Measurements from ENCODE around the gene AKAP13. TPM values are rescaled to one million over a fixed set of nuclear protein-coding genes. Genes with fewer than 3 reads are reported as not detected.

AKAP13 gene
- total RNA-seq, 4 donors from 2014 or later = 128 to 460 (median 243) TPM

DNA sequence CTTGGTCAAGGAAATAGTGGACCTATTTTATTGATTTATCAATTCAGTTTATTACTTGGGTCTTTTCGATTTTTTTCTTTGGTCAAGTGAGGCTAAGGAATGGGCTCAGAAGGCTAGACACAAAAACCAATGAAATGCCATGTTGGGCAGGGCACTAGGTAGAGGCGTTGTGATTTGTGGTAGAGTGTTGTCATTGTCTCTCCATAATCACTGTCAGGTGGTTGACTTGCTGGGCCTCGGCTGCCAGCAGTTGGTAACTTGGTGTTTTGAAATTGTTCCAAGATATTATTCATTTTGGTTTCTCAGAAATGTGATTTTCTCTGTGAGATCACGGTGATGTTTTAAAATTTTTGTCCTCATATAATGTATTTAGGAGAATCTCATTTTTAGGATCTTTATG is 240.7 kb downstream of the AKAP13 start:
- H3K27ac ChIP-seq = peak overlapping the region; percentile 91 to 98
- no peaks in the 10 kb centered on the region for H3K27me3 ChIP-seq
- no peaks in the 10 kb centered on the region for H3K36me3 ChIP-seq
- intact Hi-C loops (cut with DNase I; ENCODE audit: low total_unique reads) = no loop called here
- DNase-seq = no peak
- peaks cover 0 to 6% of the 10 kb centered on the region in 2 donors for H3K4me1 ChIP-seq
- H3K9me3 ChIP-seq = no peaks in the 10 kb centered on the region
- TF ChIP-seq, protein P1, sequence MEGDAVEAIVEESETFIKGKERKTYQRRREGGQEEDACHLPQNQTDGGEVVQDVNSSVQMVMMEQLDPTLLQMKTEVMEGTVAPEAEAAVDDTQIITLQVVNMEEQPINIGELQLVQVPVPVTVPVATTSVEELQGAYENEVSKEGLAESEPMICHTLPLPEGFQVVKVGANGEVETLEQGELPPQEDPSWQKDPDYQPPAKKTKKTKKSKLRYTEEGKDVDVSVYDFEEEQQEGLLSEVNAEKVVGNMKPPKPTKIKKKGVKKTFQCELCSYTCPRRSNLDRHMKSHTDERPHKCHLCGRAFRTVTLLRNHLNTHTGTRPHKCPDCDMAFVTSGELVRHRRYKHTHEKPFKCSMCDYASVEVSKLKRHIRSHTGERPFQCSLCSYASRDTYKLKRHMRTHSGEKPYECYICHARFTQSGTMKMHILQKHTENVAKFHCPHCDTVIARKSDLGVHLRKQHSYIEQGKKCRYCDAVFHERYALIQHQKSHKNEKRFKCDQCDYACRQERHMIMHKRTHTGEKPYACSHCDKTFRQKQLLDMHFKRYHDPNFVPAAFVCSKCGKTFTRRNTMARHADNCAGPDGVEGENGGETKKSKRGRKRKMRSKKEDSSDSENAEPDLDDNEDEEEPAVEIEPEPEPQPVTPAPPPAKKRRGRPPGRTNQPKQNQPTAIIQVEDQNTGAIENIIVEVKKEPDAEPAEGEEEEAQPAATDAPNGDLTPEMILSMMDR (IDR thresholded peaks at IDR 0.05) = no peak
- TF ChIP-seq POLR2A (IDR thresholded peaks at IDR 0.05) = no peak
- peak overlapping the region; percentile 64 to 76 for H3K4me3 ChIP-seq

- peak overlapping the region; percentile 64 to 76 for H3K4me3 ChIP-seq
- TF ChIP-seq, protein P1 (IDR thresholded peaks at IDR 0.05) = no peak
- no peak for TF ChIP-seq POLR2A (IDR thresholded peaks at IDR 0.05)
- intact Hi-C loops (cut with DNase I; ENCODE audit: low total_unique reads) = no loop called here
- H3K36me3 ChIP-seq = no peaks in the 10 kb centered on the region
- H3K9me3 ChIP-seq = no peaks in the 10 kb centered on the region
- DNase-seq = no peak
- H3K4me1 ChIP-seq = peaks cover 0 to 3% of the 10 kb centered on the region in 2 donors
- H3K27me3 ChIP-seq = no peaks in the 10 kb centered on the region
- H3K27ac ChIP-seq = peak overlapping the region; percentile 91 to 98
Observed at GRCh38 chr15:85622221-85622831, 241.9 kb downstream of the AKAP13 start.

DNA sequence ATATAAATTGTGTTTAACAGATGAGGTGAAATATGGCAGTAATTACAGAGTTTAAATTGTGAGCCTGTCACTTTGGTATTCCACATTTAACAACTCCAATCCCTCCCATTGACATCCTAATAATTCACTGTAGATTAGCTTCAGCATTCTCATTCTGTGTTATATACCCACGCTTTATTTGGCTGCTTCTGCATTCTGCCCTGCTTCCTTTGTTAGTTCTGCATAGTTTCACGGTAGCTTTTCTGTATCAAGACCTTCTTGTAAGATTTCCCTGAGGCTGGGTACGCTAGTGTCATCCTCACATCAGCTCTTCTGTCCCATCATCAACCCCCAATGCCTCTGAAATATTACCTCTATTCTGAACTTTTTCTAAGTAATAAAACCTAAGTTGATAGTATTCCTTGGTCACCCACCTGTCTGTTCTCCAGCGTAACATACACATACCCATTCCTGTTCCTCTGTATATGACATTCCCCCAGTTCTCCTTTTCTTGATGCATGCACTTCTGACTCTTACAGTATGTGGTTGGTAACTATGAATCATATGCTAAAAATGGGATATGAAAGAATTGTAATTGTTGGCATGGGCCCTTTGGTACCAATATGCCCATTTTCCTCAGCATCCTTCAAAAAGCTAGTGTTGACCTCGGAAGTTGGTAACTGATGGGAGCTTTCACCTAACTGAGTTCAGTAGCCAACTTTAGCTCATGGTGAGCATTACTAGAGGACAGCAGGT is 243.1 kb downstream of the AKAP13 start:
- Histone ChIP-seq H3K36me3 (no peaks in the 10 kb centered on the region), H3K4me3 (peak overlapping the region; percentile 64 to 76), H3K4me1 (peaks cover 0 to 2% of the 10 kb centered on the region in 2 donors), H3K27me3 (no peaks in the 10 kb centered on the region), H3K27ac (peak overlapping the region; percentile 91 to 98), H3K9me3 (no peaks in the 10 kb centered on the region)
- no peak for TF ChIP-seq POLR2A (IDR thresholded peaks at IDR 0.05)
- TF ChIP-seq, protein P1 (IDR thresholded peaks at IDR 0.05) = no peak
- DNase-seq = no peak
- intact Hi-C loops (cut with DNase I; ENCODE audit: low total_unique reads) = no loop called here

- TF ChIP-seq, protein P1 (IDR thresholded peaks at IDR 0.05) = no peak
- no peak for TF ChIP-seq POLR2A (IDR thresholded peaks at IDR 0.05)
- no peak for DNase-seq
- Histone ChIP-seq H3K27me3 (no peaks in the 10 kb centered on the region), H3K4me3 (peak overlapping the region; percentile 64 to 76), H3K27ac (peak overlapping the region; percentile 91 to 98), H3K9me3 (no peaks in the 10 kb centered on the region), H3K36me3 (no peaks in the 10 kb centered on the region), H3K4me1 (peaks cover 0 to 3% of the 10 kb centered on the region in 2 donors)
- intact Hi-C loops (cut with DNase I; ENCODE audit: low total_unique reads) = no loop called here
Observed at GRCh38 chr15:85624291-85624801, 243.9 kb downstream of the AKAP13 start.

Data from uterus (tissue), 4 donors.